NCI-H748 treated with DMSO at 0.1 percent for 48 hours (cell line): ENCODE data around the gene TTLL4.

Source experiments
- DNase-seq: peaks from one replicate; lab custom pipeline; 2025; lab: John Stamatoyannopoulos, UW

TTLL4 gene

GRCh38 chr2:218713922-218714321 is 3.3 kb downstream of the TTLL4 start:
- no peak for DNase-seq

GRCh38 chr2:218716070-218716469 is 5.4 kb downstream of the TTLL4 start:
- DNase-seq: no peak

GRCh38 chr2:218717262-218717661 is 6.6 kb downstream of the TTLL4 start:
- DNase-seq: no peak

- no peak for DNase-seq
Measured at GRCh38 chr2:218718058-218718457, 7.4 kb downstream of the TTLL4 start.

GRCh38 chr2:218719457-218719856 is 8.8 kb downstream of the TTLL4 start:
- no peak for DNase-seq

- no peak for DNase-seq
Measured at GRCh38 chr2:218720048-218721041, 9.7 kb downstream of the TTLL4 start.

GRCh38 chr2:218721488-218721887 is 10.9 kb downstream of the TTLL4 start:
- DNase-seq: no peak

GRCh38 chr2:218721934-218722333 is 11.3 kb downstream of the TTLL4 start:
- no peak for DNase-seq

GRCh38 chr2:218722419-218722818 is 11.8 kb downstream of the TTLL4 start:
- no peak for DNase-seq

- no peak for DNase-seq
Measured at GRCh38 chr2:218722876-218723785, 12.5 kb downstream of the TTLL4 start.

GRCh38 chr2:218726004-218726574 is 15.5 kb downstream of the TTLL4 start:
- no peak for DNase-seq

GRCh38 chr2:218727502-218728165 is 17.0 kb downstream of the TTLL4 start:
- no peak for DNase-seq

- DNase-seq: no peak
Measured at GRCh38 chr2:218729640-218730039, 19.0 kb downstream of the TTLL4 start.

- no peak for DNase-seq
Measured at GRCh38 chr2:218732052-218732760, 21.6 kb downstream of the TTLL4 start.

GRCh38 chr2:218732761-218733158 is 22.1 kb downstream of the TTLL4 start:
- no peak for DNase-seq

- no peak for DNase-seq
Measured at GRCh38 chr2:218733171-218734021, 22.8 kb downstream of the TTLL4 start.

GRCh38 chr2:218734190-218734975 is 23.7 kb downstream of the TTLL4 start:
- no peak for DNase-seq

- DNase-seq: no peak
Measured at GRCh38 chr2:218736531-218736930, 25.9 kb downstream of the TTLL4 start.

- DNase-seq: no peak
Measured at GRCh38 chr2:218743068-218743467, 32.4 kb downstream of the TTLL4 start.
